HepG2 (cell line): ENCODE measurements around the gene CSNK1D. TPM values are rescaled to one million over a fixed set of nuclear protein-coding genes. Genes with fewer than 3 reads are reported as not detected.

ENCODE experiments used
- ATAD3A ChIP-seq: sonication (generic); formaldehyde crosslinking; IDR thresholded peaks from 2 replicates; pipeline ENCODE4 v1.4.0; 2020; ENCODE audit warnings: missing genetic modification reagents
- HDAC1 ChIP-seq: sonication (generic); formaldehyde crosslinking; IDR thresholded peaks from 2 replicates; pipeline ENCODE4 v1.5.1; 2020; ENCODE audit warnings: mild to moderate bottlenecking, missing genetic modification reagents
- KDM2A ChIP-seq: sonication (generic); formaldehyde crosslinking; IDR thresholded peaks from 2 replicates; pipeline ENCODE4 v1.4.0; 2020; ENCODE audit warnings: low read depth, missing genetic modification reagents, borderline replicate concordance
- MAF1 ChIP-seq: sonication (generic); formaldehyde crosslinking; IDR thresholded peaks from 2 replicates; pipeline ENCODE4 v1.5.0; 2020; ENCODE audit warnings: missing genetic modification reagents, borderline replicate concordance
- MED1 ChIP-seq: sonication (generic); formaldehyde crosslinking; IDR thresholded peaks from 2 replicates; pipeline ENCODE4 v1.4.0; 2020; ENCODE audit warnings: missing genetic modification reagents
- MTF2 ChIP-seq: sonication (generic); formaldehyde crosslinking; IDR thresholded peaks from 2 replicates; pipeline ENCODE4 v1.5.0; 2020; ENCODE audit warnings: missing genetic modification reagents, borderline replicate concordance
- PHF21A ChIP-seq: sonication (generic); formaldehyde crosslinking; IDR thresholded peaks from 2 replicates; pipeline ENCODE4 v1.5.0; 2020; ENCODE audit warnings: mild to moderate bottlenecking, missing genetic modification reagents
- PITX1 ChIP-seq: sonication (generic); formaldehyde crosslinking; IDR thresholded peaks from 2 replicates; pipeline ENCODE4 v1.5.1; 2020; ENCODE audit warnings: mild to moderate bottlenecking, missing genetic modification reagents
- RFX3 ChIP-seq: IDR thresholded peaks from 2 replicates; pipeline ENCODE4 v1.6.1; 2016; ENCODE audit warnings: missing biosample characterization, missing genetic modification reagents
- SRSF9 ChIP-seq: fragments of 200-400 bp; formaldehyde crosslinking; IDR thresholded peaks from 2 replicates; pipeline ENCODE4 v1.6.1; 2018; ENCODE audit warnings: borderline replicate concordance, mild to moderate bottlenecking, low read depth, low read length; ENCODE audit not compliant: insufficient read depth, poor library complexity, severe bottlenecking
- TEAD2 ChIP-seq: sonication (generic); formaldehyde crosslinking; IDR thresholded peaks from 2 replicates; pipeline ENCODE4 v1.9.0; 2021; ENCODE audit warnings: missing genetic modification reagents
- ZMYM4 ChIP-seq: sonication (generic); formaldehyde crosslinking; IDR thresholded peaks from 2 replicates; pipeline ENCODE4 v1.8.1; 2023; ENCODE audit warnings: mild to moderate bottlenecking, missing genetic modification reagents
- ZNF547 ChIP-seq: sonication (generic); formaldehyde crosslinking; IDR thresholded peaks from 2 replicates; pipeline ENCODE4 v1.5.1; 2020; ENCODE audit warnings: mild to moderate bottlenecking, missing genetic modification reagents
- ZNF550 ChIP-seq: sonication (generic); formaldehyde crosslinking; IDR thresholded peaks from 2 replicates; pipeline ENCODE4 v1.4.0; 2020; ENCODE audit warnings: mild to moderate bottlenecking, missing genetic modification reagents, borderline replicate concordance
- ZNF670 ChIP-seq: sonication (generic); formaldehyde crosslinking; IDR thresholded peaks from 2 replicates; pipeline ENCODE4 v1.8.0; 2022; ENCODE audit warnings: mild to moderate bottlenecking, missing genetic modification reagents, borderline replicate concordance
- ZNF766 ChIP-seq: sonication (generic); formaldehyde crosslinking; IDR thresholded peaks from 2 replicates; pipeline ENCODE4 v1.5.0; 2020; ENCODE audit warnings: missing genetic modification reagents, borderline replicate concordance
- ZNF781 ChIP-seq: sonication (generic); formaldehyde crosslinking; IDR thresholded peaks from 2 replicates; pipeline ENCODE4 v1.5.1; 2020; ENCODE audit warnings: borderline replicate concordance, mild to moderate bottlenecking, missing genetic modification reagents; ENCODE audit errors: not compliant biosample characterization
- polyA plus RNA-seq, 8 experiments: library from polyadenylated mRNA; depleted of rRNA in 3 of 8; stranded (reverse) in 7 of 8; unstranded in 1 of 8; fragments of >200 nt; fragmentation: Illumina TruSeq in 4 of 8; extraction: Trizol in 4 of 8; gene quantifications; 2 replicates each; pipeline versions ENCODE4 v1.2.1 to v1.2.3, GENCODE V29; 2011 to 2016; ENCODE audit warnings: low read depth in 4 of 8, missing spikeins in 1 of 8, mixed read lengths in 1 of 8; ENCODE audit not compliant: insufficient read depth in 1 of 8
- total RNA-seq, 5 experiments: library from RNA; depleted of rRNA; stranded (reverse); fragments of >200 nt; fragmentation: Illumina TruSeq; extraction: Trizol; gene quantifications; 2 replicates each; pipeline ENCODE4 v1.2.3, GENCODE V29; 2016; ENCODE audit warnings: low read depth in 1 of 5
- TF ChIP-seq, protein P1 (sequence below): sonication (generic); formaldehyde crosslinking; IDR thresholded peaks from 2 replicates; pipeline ENCODE4 v1.4.0; 2020; ENCODE audit warnings: missing genetic modification reagents, borderline replicate concordance
- TF ChIP-seq, protein P2 (sequence below): sonication (generic); formaldehyde crosslinking; IDR thresholded peaks from 2 replicates; pipeline ENCODE4 v1.5.0; 2020; ENCODE audit warnings: missing genetic modification reagents
- TF ChIP-seq, protein P3 (sequence below): sonication (generic); formaldehyde crosslinking; IDR thresholded peaks from 2 replicates; pipeline ENCODE4 v1.8.1; 2023; ENCODE audit warnings: mild to moderate bottlenecking, missing genetic modification reagents
- TF ChIP-seq, protein P4 (sequence below): sonication (generic); formaldehyde crosslinking; IDR thresholded peaks from 2 replicates; pipeline ENCODE4 v1.4.0; 2020; ENCODE audit warnings: missing genetic modification reagents
- TF ChIP-seq, protein P5 (sequence below): sonication (generic); formaldehyde crosslinking; IDR thresholded peaks from 2 replicates; pipeline ENCODE4 v1.4.0; 2020; ENCODE audit warnings: missing genetic modification reagents

Gene CSNK1D
- total and polyA plus RNA-seq, 2 of the 13 experiments (the other 11 are each of a cell fraction or from before 2014, with no cell fraction given), result 31.5 to 128 TPM

DNA sequence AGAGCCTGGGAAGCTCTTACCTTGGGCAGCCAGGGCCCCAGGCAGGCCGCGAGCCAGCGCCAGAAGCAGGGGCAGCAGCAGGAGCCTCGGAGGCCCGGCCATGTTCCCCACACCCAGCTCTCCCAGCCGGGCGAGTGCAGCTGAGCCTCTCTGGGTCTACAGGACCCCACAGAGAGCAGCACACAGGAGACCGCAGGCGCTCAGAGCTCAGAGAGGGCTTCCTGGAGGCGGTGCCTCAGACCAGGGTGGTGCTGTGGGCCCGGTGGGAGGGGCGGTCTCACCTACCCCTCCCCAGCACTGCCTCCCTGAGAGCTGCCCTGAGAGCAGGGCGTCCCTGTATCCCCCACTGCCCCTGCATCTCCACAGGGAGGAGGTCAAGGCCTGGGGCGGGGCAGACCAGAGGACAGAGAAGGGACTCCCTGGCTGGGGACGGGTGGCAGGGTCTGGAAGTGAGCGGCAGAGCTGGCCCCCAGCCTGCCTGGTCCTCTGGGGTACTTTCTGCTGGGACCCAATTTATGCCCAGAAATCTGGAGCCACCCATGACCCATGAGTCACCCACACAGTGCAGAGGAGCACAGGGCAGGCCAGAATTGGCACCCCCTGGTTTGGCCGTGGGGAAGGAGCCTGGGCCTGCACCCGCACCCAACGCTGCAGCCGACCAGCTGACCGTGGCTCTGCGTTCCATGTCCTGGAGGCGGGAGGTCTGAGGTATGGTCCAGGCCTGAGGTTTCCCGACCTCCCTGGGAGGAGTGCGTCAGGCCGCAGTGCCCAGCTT, 44.1 kb upstream of the CSNK1D start, which contains the start of gene CD7 (continued):
- TF ChIP-seq TEAD2 (CRISPR knock-in tag), result no peak
- TF ChIP-seq, protein P1, sequence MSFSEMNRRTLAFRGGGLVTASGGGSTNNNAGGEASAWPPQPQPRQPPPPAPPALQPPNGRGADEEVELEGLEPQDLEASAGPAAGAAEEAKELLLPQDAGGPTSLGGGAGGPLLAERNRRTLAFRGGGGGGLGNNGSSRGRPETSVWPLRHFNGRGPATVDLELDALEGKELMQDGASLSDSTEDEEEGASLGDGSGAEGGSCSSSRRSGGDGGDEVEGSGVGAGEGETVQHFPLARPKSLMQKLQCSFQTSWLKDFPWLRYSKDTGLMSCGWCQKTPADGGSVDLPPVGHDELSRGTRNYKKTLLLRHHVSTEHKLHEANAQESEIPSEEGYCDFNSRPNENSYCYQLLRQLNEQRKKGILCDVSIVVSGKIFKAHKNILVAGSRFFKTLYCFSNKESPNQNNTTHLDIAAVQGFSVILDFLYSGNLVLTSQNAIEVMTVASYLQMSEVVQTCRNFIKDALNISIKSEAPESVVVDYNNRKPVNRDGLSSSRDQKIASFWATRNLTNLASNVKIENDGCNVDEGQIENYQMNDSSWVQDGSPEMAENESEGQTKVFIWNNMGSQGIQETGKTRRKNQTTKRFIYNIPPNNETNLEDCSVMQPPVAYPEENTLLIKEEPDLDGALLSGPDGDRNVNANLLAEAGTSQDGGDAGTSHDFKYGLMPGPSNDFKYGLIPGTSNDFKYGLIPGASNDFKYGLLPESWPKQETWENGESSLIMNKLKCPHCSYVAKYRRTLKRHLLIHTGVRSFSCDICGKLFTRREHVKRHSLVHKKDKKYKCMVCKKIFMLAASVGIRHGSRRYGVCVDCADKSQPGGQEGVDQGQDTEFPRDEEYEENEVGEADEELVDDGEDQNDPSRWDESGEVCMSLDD (CRISPR knock-in tag), result no peak
- TF ChIP-seq, protein P2, sequence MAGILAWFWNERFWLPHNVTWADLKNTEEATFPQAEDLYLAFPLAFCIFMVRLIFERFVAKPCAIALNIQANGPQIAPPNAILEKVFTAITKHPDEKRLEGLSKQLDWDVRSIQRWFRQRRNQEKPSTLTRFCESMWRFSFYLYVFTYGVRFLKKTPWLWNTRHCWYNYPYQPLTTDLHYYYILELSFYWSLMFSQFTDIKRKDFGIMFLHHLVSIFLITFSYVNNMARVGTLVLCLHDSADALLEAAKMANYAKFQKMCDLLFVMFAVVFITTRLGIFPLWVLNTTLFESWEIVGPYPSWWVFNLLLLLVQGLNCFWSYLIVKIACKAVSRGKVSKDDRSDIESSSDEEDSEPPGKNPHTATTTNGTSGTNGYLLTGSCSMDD (CRISPR knock-in tag), result 0 out of 2 replicates have a peak, but pooled peaks have one; percentile 53
- peak; percentile 81; the same call in 1 of the 2 replicates for TF ChIP-seq PHF21A (CRISPR knock-in tag)
- TF ChIP-seq RFX3 (CRISPR knock-in tag), result no peak
- TF ChIP-seq ZNF547 (CRISPR knock-in tag), result peak; percentile 67
- TF ChIP-seq, protein P3, sequence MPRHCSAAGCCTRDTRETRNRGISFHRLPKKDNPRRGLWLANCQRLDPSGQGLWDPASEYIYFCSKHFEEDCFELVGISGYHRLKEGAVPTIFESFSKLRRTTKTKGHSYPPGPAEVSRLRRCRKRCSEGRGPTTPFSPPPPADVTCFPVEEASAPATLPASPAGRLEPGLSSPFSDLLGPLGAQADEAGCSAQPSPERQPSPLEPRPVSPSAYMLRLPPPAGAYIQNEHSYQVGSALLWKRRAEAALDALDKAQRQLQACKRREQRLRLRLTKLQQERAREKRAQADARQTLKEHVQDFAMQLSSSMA, result 0 out of 2 replicates have a peak, but pooled peaks have one; percentile 21
- no peak for TF ChIP-seq MAF1 (CRISPR knock-in tag)
- TF ChIP-seq PITX1 (CRISPR knock-in tag), result peak; percentile 59; the same call in 1 of the 2 replicates
- no peak for TF ChIP-seq ZNF550 (CRISPR knock-in tag)
- TF ChIP-seq ZMYM4 (CRISPR knock-in tag), result peak; percentile 71
- TF ChIP-seq ZNF670 (CRISPR knock-in tag), result peak; percentile 72; the same call in 1 of the 2 replicates
- peak; percentile 47; the same call in 1 of the 2 replicates for TF ChIP-seq KDM2A
- peak; percentile 56 for TF ChIP-seq MED1 (CRISPR knock-in tag)
- no peak for TF ChIP-seq ZNF781 (CRISPR knock-in tag)
- TF ChIP-seq, protein P4, sequence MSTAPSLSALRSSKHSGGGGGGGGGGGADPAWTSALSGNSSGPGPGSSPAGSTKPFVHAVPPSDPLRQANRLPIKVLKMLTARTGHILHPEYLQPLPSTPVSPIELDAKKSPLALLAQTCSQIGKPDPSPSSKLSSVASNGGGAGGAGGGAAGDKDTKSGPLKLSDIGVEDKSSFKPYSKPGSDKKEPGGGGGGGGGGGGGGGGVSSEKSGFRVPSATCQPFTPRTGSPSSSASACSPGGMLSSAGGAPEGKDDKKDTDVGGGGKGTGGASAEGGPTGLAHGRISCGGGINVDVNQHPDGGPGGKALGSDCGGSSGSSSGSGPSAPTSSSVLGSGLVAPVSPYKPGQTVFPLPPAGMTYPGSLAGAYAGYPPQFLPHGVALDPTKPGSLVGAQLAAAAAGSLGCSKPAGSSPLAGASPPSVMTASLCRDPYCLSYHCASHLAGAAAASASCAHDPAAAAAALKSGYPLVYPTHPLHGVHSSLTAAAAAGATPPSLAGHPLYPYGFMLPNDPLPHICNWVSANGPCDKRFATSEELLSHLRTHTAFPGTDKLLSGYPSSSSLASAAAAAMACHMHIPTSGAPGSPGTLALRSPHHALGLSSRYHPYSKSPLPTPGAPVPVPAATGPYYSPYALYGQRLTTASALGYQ (CRISPR knock-in tag), result no peak
- no peak for TF ChIP-seq ZNF766 (CRISPR knock-in tag)
- TF ChIP-seq SRSF9, result no peak
- TF ChIP-seq HDAC1 (CRISPR knock-in tag), result peak; percentile 76
- TF ChIP-seq ATAD3A (CRISPR knock-in tag), result no peak
- TF ChIP-seq, protein P5, sequence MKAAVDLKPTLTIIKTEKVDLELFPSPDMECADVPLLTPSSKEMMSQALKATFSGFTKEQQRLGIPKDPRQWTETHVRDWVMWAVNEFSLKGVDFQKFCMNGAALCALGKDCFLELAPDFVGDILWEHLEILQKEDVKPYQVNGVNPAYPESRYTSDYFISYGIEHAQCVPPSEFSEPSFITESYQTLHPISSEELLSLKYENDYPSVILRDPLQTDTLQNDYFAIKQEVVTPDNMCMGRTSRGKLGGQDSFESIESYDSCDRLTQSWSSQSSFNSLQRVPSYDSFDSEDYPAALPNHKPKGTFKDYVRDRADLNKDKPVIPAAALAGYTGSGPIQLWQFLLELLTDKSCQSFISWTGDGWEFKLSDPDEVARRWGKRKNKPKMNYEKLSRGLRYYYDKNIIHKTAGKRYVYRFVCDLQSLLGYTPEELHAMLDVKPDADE, result no peak
- no peak for TF ChIP-seq MTF2 (CRISPR knock-in tag)
